Endometrial microvascular endothelial cells (primary cell): ENCODE data around the gene CPNE6. TPM values are rescaled to one million over a fixed set of nuclear protein-coding genes. Genes with fewer than 3 reads are reported as not detected.
"Not testable (repeated sequence)": the region's sequence is repeated elsewhere in the genome, so short reads cannot be mapped to it uniquely, and the experiment has no call there.

ENCODE experiments used
- in situ Hi-C: cut with HindIII; loops from 2 replicates; pipeline ENCODE4 v1.10.0; 2017; ENCODE audit warnings: low sequenced_read_pairs, low pct_unique_long_range_greater_than_20kb; ENCODE audit errors: inconsistent ontology term
- total RNA-seq: library from RNA; depleted of rRNA; stranded (reverse); fragments of >200 nt; gene quantifications from one replicate; pipeline ENCODE4 v1.2.3, GENCODE V29; 2015; ENCODE audit errors: inconsistent ontology term

Gene CPNE6
- total RNA-seq = not detected

- in situ Hi-C loops = no loop called here
Observed at GRCh38 chr14:24071144-24071697, at the start of gene CPNE6. Gene CPNE6, plus strand, starts transcription at chr14:24071562. Its CDS starts 1,375 bp downstream, at chr14:24072937.

- in situ Hi-C loops = not testable (repeated sequence)
Observed at GRCh38 chr14:24024939-24025418, 46.4 kb upstream of the CPNE6 start.

GRCh38 chr14:24029687-24030086, 41.7 kb upstream of the CPNE6 start:
- in situ Hi-C loops = not testable (repeated sequence)

GRCh38 chr14:24031331-24031730, 40.0 kb upstream of the CPNE6 start:
- in situ Hi-C loops = not testable (repeated sequence)

- in situ Hi-C loops = no loop called here
Observed at GRCh38 chr14:24032727-24033418, 38.5 kb upstream of the CPNE6 start.

- in situ Hi-C loops = not testable (repeated sequence)
Observed at GRCh38 chr14:24035769-24036168, 35.6 kb upstream of the CPNE6 start.

GRCh38 chr14:24036169-24036962, 35.0 kb upstream of the CPNE6 start:
- in situ Hi-C loops = no loop called here

- in situ Hi-C loops = not testable (repeated sequence)
Observed at GRCh38 chr14:24036963-24037657, 34.3 kb upstream of the CPNE6 start.

- in situ Hi-C loops = no loop called here
Observed at GRCh38 chr14:24037658-24038037, 33.7 kb upstream of the CPNE6 start.

- in situ Hi-C loops = no loop called here
Observed at GRCh38 chr14:24038686-24039085, 32.7 kb upstream of the CPNE6 start.

- in situ Hi-C loops = no loop called here
Observed at GRCh38 chr14:24040692-24041091, 30.7 kb upstream of the CPNE6 start.

- in situ Hi-C loops = no loop called here
Observed at GRCh38 chr14:24042746-24043145, 28.6 kb upstream of the CPNE6 start.

GRCh38 chr14:24049002-24049401, 22.4 kb upstream of the CPNE6 start:
- in situ Hi-C loops = not testable (repeated sequence)

- in situ Hi-C loops = not testable (repeated sequence)
Observed at GRCh38 chr14:24050753-24051152, 20.6 kb upstream of the CPNE6 start.

GRCh38 chr14:24051176-24051788, 20.1 kb upstream of the CPNE6 start:
- in situ Hi-C loops = no loop called here

- in situ Hi-C loops = no loop called here
Observed at GRCh38 chr14:24051789-24052655, 19.3 kb upstream of the CPNE6 start, which contains the start of gene CARMIL3. Gene CARMIL3, plus strand, starts transcription at chr14:24052009. Its CDS starts 145 bp downstream, at chr14:24052154.

- in situ Hi-C loops = no loop called here
Observed at GRCh38 chr14:24052656-24053547, 18.5 kb upstream of the CPNE6 start.
